ENCODE measurements around the gene ARHGAP22. TPM values are rescaled to one million over a fixed set of nuclear protein-coding genes. Genes with fewer than 3 reads are reported as not detected.
"Not testable (repeated sequence)": the region's sequence is repeated elsewhere in the genome, so short reads cannot be mapped to it uniquely, and the experiment has no call there.

Gene ARHGAP22
- total RNA-seq, result under 1 TPM; 0.32 to 0.48 TPM

DNA sequence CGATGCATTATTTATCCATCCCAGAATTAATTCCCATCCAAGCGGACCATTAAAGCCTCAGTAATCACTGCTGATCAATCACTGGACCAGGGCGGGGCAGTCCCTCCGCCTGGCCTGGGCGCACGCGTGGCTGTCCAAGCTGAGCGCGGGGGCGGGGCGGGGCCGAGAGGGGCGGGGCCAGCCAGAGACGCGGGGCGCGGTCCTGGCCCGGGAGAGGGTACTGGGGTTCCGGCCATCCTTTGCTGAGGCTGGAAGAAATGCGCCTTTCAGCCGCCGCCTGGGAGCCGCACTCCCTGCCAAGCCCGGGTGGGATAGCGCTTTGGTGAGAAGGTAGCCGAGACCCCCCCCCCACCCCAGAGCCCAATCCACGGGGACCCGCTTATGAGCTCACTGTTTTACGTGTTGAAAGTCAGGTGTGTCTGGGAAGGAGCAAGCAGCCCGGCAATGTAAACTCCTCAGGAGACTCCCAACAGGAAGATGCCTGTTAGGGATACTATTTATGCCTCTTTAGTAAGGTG is at the start of gene ARHGAP22:
TSS of gene ARHGAP22 (minus strand) at position 83 of the 518 bp plus-strand sequence. CDS start 277 bp downstream, outside the sequence.
- H3K4me1 Mint-ChIP-seq, result no peaks in the 10 kb centered on the region
- ATAC-seq (replicated peaks), result peak; percentile 32
- no peaks in the 10 kb centered on the region for H3K9me3 Mint-ChIP-seq
- H3K27ac Mint-ChIP-seq, result no peak within 1 kb of the TSS
- H3K4me3 Mint-ChIP-seq, result no peak within 1 kb of the TSS
- H3K27me3 Mint-ChIP-seq, result peaks cover 23% of the 10 kb centered on the region
- H3K36me3 Mint-ChIP-seq (ENCODE audit: low read depth), result no peaks in the 10 kb centered on the region

- H3K9me3 Mint-ChIP-seq, result no peaks in the 10 kb centered on the region
Observed at GRCh38 chr10:48653944-48654698, 49.2 kb upstream of the ARHGAP22 start.

GRCh38 chr10:48653347-48653746 is 48.5 kb upstream of the ARHGAP22 start:
- Mint-ChIP-seq H3K9me3 (no peaks in the 10 kb centered on the region), H3K4me1 (peaks cover 2% of the 10 kb centered on the region), H3K27me3 (peaks cover 14% of the 10 kb centered on the region), H3K36me3 (ENCODE audit: low read depth) (no peaks in the 10 kb centered on the region), H3K4me3 (no peak overlapping the region), H3K27ac (no peak overlapping the region)
- no peak for ATAC-seq (replicated peaks)

More at GRCh38 chr10:48653944-48654698, 49.2 kb upstream of the ARHGAP22 start:
- peaks cover 17% of the 10 kb centered on the region for H3K27me3 Mint-ChIP-seq
- no peak for ATAC-seq (replicated peaks)
- no peak overlapping the region for H3K27ac Mint-ChIP-seq
- no peak overlapping the region for H3K4me3 Mint-ChIP-seq
- no peaks in the 10 kb centered on the region for H3K36me3 Mint-ChIP-seq (ENCODE audit: low read depth)
- H3K4me1 Mint-ChIP-seq, result peaks cover 4% of the 10 kb centered on the region

- H3K4me3 Mint-ChIP-seq, result no peak overlapping the region
- peaks cover 12% of the 10 kb centered on the region for H3K27me3 Mint-ChIP-seq
- H3K36me3 Mint-ChIP-seq (ENCODE audit: low read depth), result no peaks in the 10 kb centered on the region
- no peaks in the 10 kb centered on the region for H3K9me3 Mint-ChIP-seq
- H3K4me1 Mint-ChIP-seq, result no peaks in the 10 kb centered on the region
- no peak overlapping the region for H3K27ac Mint-ChIP-seq
- ATAC-seq (replicated peaks), result no peak
Observed at GRCh38 chr10:48652344-48652743, 47.5 kb upstream of the ARHGAP22 start.

- Mint-ChIP-seq H3K4me3 (no peak overlapping the region), H3K27me3 (peaks cover 12% of the 10 kb centered on the region), H3K4me1 (no peaks in the 10 kb centered on the region), H3K27ac (no peak overlapping the region), H3K36me3 (ENCODE audit: low read depth) (no peaks in the 10 kb centered on the region), H3K9me3 (no peaks in the 10 kb centered on the region)
- ATAC-seq (replicated peaks), result no peak
Observed at GRCh38 chr10:48651839-48652238, 47.0 kb upstream of the ARHGAP22 start.

DNA sequence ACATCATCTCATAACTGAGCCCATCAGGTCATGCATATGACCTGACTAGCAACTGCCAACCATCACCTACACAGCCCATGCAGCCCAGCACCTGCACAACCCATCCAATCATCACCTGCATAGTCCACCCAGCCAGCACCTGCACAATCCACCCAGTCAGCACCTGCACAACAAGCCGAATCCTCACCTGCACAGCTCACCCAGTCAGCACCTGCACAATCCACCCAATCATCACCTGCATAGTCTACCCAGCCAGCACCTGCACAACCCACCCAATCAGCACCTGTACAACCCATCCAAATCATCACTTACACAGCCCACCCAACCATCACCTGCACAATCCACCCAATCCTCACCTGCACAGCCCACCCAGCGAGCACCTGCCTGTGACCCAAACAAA is 46.4 kb upstream of the ARHGAP22 start:
- Mint-ChIP-seq H3K9me3 (no peaks in the 10 kb centered on the region), H3K36me3 (ENCODE audit: low read depth) (no peaks in the 10 kb centered on the region), H3K4me1 (no peaks in the 10 kb centered on the region), H3K27me3 (peaks cover 12% of the 10 kb centered on the region), H3K4me3 (no peak overlapping the region), H3K27ac (no peak overlapping the region)
- ATAC-seq (replicated peaks), result no peak

- no peaks in the 10 kb centered on the region for H3K9me3 Mint-ChIP-seq
- H3K4me3 Mint-ChIP-seq, result no peak overlapping the region
- no peak for ATAC-seq (replicated peaks)
- H3K4me1 Mint-ChIP-seq, result no peaks in the 10 kb centered on the region
- peaks cover 8% of the 10 kb centered on the region for H3K27me3 Mint-ChIP-seq
- no peak overlapping the region for H3K27ac Mint-ChIP-seq
- H3K36me3 Mint-ChIP-seq (ENCODE audit: low read depth), result no peaks in the 10 kb centered on the region
Observed at GRCh38 chr10:48649349-48649944, 44.6 kb upstream of the ARHGAP22 start.

GRCh38 chr10:48648172-48648942 is 43.5 kb upstream of the ARHGAP22 start:
- Mint-ChIP-seq H3K27me3 (peaks cover 6% of the 10 kb centered on the region), H3K27ac (no peak overlapping the region), H3K4me3 (no peak overlapping the region), H3K9me3 (no peaks in the 10 kb centered on the region), H3K36me3 (ENCODE audit: low read depth) (no peaks in the 10 kb centered on the region), H3K4me1 (no peaks in the 10 kb centered on the region)
- no peak for ATAC-seq (replicated peaks)

- H3K36me3 Mint-ChIP-seq (ENCODE audit: low read depth); H3K4me1 Mint-ChIP-seq; ATAC-seq (replicated peaks): not testable (repeated sequence)
Observed at GRCh38 chr10:48647073-48647472, 42.2 kb upstream of the ARHGAP22 start.

GRCh38 chr10:48645600-48645999 is 40.7 kb upstream of the ARHGAP22 start:
- no peak overlapping the region for H3K27ac Mint-ChIP-seq
- H3K27me3 Mint-ChIP-seq, result no peaks in the 10 kb centered on the region
- no peaks in the 10 kb centered on the region for H3K4me1 Mint-ChIP-seq
- H3K36me3 Mint-ChIP-seq (ENCODE audit: low read depth), result no peaks in the 10 kb centered on the region
- H3K4me3 Mint-ChIP-seq, result no peak overlapping the region
- no peaks in the 10 kb centered on the region for H3K9me3 Mint-ChIP-seq
- no peak for ATAC-seq (replicated peaks)

More at GRCh38 chr10:48647073-48647472, 42.2 kb upstream of the ARHGAP22 start:
- H3K9me3 Mint-ChIP-seq, H3K27me3 Mint-ChIP-seq, H3K27ac Mint-ChIP-seq, H3K4me3 Mint-ChIP-seq: not testable (repeated sequence)

DNA sequence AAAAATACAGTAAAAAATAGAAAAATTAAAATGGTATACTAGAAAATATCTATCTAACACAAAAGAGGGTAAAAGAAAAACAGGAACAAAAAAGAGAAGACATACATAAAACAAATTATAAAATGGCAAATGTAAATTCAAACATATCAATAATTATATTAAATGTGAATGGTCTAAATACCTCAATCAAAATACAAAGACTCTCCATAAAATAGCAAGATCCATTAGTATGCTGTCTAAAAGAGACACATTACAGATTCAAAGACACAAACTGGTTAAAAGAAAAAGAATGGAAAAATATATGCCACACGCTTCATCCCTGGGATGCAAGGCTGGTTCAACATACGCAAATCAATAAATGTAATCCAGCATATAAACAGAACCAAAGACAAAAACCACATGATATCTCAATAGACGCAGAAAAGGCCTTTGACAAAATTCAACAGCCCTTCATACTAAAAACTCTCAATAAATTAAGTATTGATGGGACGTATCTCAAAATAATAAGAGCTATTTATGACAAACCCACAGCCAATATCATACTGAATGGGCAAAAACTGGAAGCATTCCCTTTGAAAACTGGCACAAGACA is 36.3 kb upstream of the ARHGAP22 start:
- H3K4me3 Mint-ChIP-seq; ATAC-seq (replicated peaks); H3K9me3 Mint-ChIP-seq; H3K36me3 Mint-ChIP-seq (ENCODE audit: low read depth); H3K4me1 Mint-ChIP-seq; H3K27ac Mint-ChIP-seq: not testable (repeated sequence)
- H3K27me3 Mint-ChIP-seq, result peaks cover 19% of the 10 kb centered on the region

DNA sequence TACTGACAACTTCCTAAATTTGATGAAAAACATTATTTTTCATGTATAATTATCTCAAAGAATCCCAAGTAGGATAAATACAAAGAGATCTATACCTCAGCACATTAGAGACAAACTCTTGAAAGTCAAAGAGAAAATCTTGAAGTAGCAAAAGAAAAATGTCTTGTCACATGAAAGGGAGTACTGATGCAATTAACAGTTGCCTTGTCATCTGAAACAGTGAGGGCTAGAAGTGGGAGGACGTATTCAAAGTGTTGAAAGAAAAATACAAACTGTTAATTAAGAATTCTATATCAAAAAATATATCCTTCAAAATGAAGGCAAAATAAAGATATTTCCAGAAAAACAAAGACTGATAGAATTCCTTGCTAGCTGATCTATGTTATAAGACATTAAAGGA is 35.5 kb upstream of the ARHGAP22 start:
- no peak for ATAC-seq (replicated peaks)
- H3K27me3 Mint-ChIP-seq, result peaks cover 19% of the 10 kb centered on the region
- no peaks in the 10 kb centered on the region for H3K9me3 Mint-ChIP-seq
- no peaks in the 10 kb centered on the region for H3K36me3 Mint-ChIP-seq (ENCODE audit: low read depth)
- H3K4me1 Mint-ChIP-seq, result no peaks in the 10 kb centered on the region
- no peak overlapping the region for H3K4me3 Mint-ChIP-seq
- no peak overlapping the region for H3K27ac Mint-ChIP-seq

- Mint-ChIP-seq H3K27me3 (peaks cover 19% of the 10 kb centered on the region), H3K27ac (no peak overlapping the region), H3K9me3 (no peaks in the 10 kb centered on the region), H3K4me3 (no peak overlapping the region), H3K36me3 (ENCODE audit: low read depth) (no peaks in the 10 kb centered on the region), H3K4me1 (peaks cover 1% of the 10 kb centered on the region)
- no peak for ATAC-seq (replicated peaks)
Observed at GRCh38 chr10:48639632-48640031, 34.8 kb upstream of the ARHGAP22 start.

GRCh38 chr10:48638739-48639527 is 34.1 kb upstream of the ARHGAP22 start:
- ATAC-seq (replicated peaks), result no peak
- Mint-ChIP-seq H3K36me3 (ENCODE audit: low read depth) (no peaks in the 10 kb centered on the region), H3K4me1 (peaks cover 4% of the 10 kb centered on the region), H3K27me3 (peaks cover 19% of the 10 kb centered on the region), H3K4me3 (no peak overlapping the region), H3K9me3 (no peaks in the 10 kb centered on the region), H3K27ac (no peak overlapping the region)

Measured in activated T-helper 17 cell treated with anti-CD3 and anti-CD28 coated beads, Interleukin-2, amount 50 U/mL, for 72 hours (primary cell).